Body of pancreas (tissue), 4 donors: ENCODE data around the gene CHST5.

Experiments
- CTCF ChIP-seq, 7 experiments: fragments of 450-650 bp in 4 of 7; fragments of 200-600 bp in 3 of 7; sonication (generic) in 3 of 7; IDR thresholded peaks; one replicate each; pipeline ENCODE4 v1.5.1; 2016 to 2019; ENCODE audit warnings: antibody characterized with exemption in 7 of 7
- POLR2A ChIP-seq, 3 donors: fragments of 450-650 bp; IDR thresholded peaks; one replicate each; pipeline ENCODE4 v1.6.1; 2016; ENCODE audit warnings: antibody characterized with exemption in 3 of 3, mild to moderate bottlenecking in 2 of 3

GRCh38 chr16:75555707-75556430 is 20.0 kb upstream of the CHST5 start, which contains the start of gene TMEM231:
- TF ChIP-seq CTCF (IDR thresholded peaks at IDR 0.05), result peak in 1 of 7 experiments; percentile 4
- peak in 2 of 3 donors; percentile 56 to 62 for TF ChIP-seq POLR2A (IDR thresholded peaks at IDR 0.05)
